CD14-positive monocyte (primary cell): Measurements from ENCODE around the gene KCNJ16. TPM values are rescaled to one million over a fixed set of nuclear protein-coding genes. Genes with fewer than 3 reads are reported as not detected.

Experiments used
- DNase-seq, 3 donors: peaks; one replicate each; pipeline ENCODE4 v3.0.0-alpha.2; 2011 to 2022
- H2AFZ ChIP-seq: 2 replicates; pipeline ENCODE4 v1.6.0; 2012; ENCODE audit warnings: mild to moderate bottlenecking, low read depth, low read length, inconsistent platforms; ENCODE audit not compliant: insufficient read depth, poor library complexity, severe bottlenecking
- H3K27ac ChIP-seq, 2 donors: 1 replicate in 1 of 2; 2 replicates in 1 of 2; pipeline ENCODE4 v1.5.1; 2012 to 2013; ENCODE audit warnings: low read length in 2 of 2, control low read depth in 1 of 2, inconsistent platforms in 1 of 2, low read depth in 1 of 2, mild to moderate bottlenecking in 1 of 2
- H3K27me3 ChIP-seq, 2 donors: one replicate each; pipeline versions ENCODE4 v1.6.0 to v1.6.1; 2011 to 2013; ENCODE audit warnings: low read length in 2 of 2; ENCODE audit not compliant: control insufficient read depth in 2 of 2, insufficient read depth in 2 of 2
- H3K36me3 ChIP-seq, 2 donors: replicated peaks in 1 of 2; 1 replicate in 1 of 2; 2 replicates in 1 of 2; pipeline versions ENCODE4 v1.5.1 to v1.6.1; 2012 to 2013; ENCODE audit warnings: low read length in 2 of 2, control low read depth in 1 of 2, inconsistent platforms in 1 of 2, mild to moderate bottlenecking in 1 of 2; ENCODE audit not compliant: insufficient read depth in 2 of 2, control insufficient read depth in 1 of 2
- H3K4me1 ChIP-seq, 2 donors: 1 replicate in 1 of 2; 2 replicates in 1 of 2; pipeline versions ENCODE4 v1.5.1 to v1.6.1; 2012 to 2013; ENCODE audit warnings: low read length in 2 of 2, control low read depth in 1 of 2, inconsistent platforms in 1 of 2, mild to moderate bottlenecking in 1 of 2, moderate library complexity in 1 of 2; ENCODE audit not compliant: insufficient read depth in 2 of 2, control insufficient read depth in 1 of 2
- H3K4me2 ChIP-seq: replicated peaks from 2 replicates; pipeline ENCODE3; 2012; ENCODE audit warnings: low read length, moderate library complexity, mild to moderate bottlenecking; ENCODE audit not compliant: poor library complexity, severe bottlenecking; ENCODE audit errors: extremely low read depth
- H3K4me3 ChIP-seq, 3 experiments: fragments of 200-600 bp in 1 of 3; sonication (generic) in 1 of 3; replicated peaks in 1 of 3; 1 replicate in 2 of 3; 2 replicates in 1 of 3; pipeline ENCODE4 v1.5.1; 2011 to 2013; ENCODE audit warnings: low read length in 3 of 3, mild to moderate bottlenecking in 3 of 3, control low read depth in 2 of 3, low read depth in 2 of 3, inconsistent platforms in 1 of 3, moderate library complexity in 1 of 3
- H3K79me2 ChIP-seq: 2 replicates; pipeline ENCODE4 v1.6.0; 2012; ENCODE audit warnings: mild to moderate bottlenecking, control low read depth, inconsistent platforms, low read length, moderate library complexity; ENCODE audit not compliant: insufficient read depth
- H3K9ac ChIP-seq: 2 replicates; pipeline ENCODE4 v1.6.0; 2017; ENCODE audit warnings: low read length, mild to moderate bottlenecking; ENCODE audit not compliant: insufficient read depth, poor library complexity, severe bottlenecking
- H3K9me3 ChIP-seq, 2 donors: replicated peaks in 1 of 2; 1 replicate in 1 of 2; 2 replicates in 1 of 2; pipeline versions ENCODE4 v1.5.1 to v1.6.1; 2012 to 2013; ENCODE audit warnings: low read length in 2 of 2, control low read depth in 1 of 2; ENCODE audit not compliant: control insufficient read depth in 1 of 2, insufficient read depth in 1 of 2
- H4K20me1 ChIP-seq: 2 replicates; pipeline ENCODE4 v1.6.0; 2012; ENCODE audit warnings: mild to moderate bottlenecking, low read length, control low read depth, moderate library complexity; ENCODE audit not compliant: insufficient read depth
- H3K27ac Mint-ChIP-seq, 7 donors: one replicate each; pipeline ENCODE4 v1.8.0; 2020; ENCODE audit warnings: mild to moderate bottlenecking in 7 of 7, mixed read lengths in 7 of 7, moderate library complexity in 6 of 7, inconsistent platforms in 2 of 7
- H3K27me3 Mint-ChIP-seq, 3 donors: one replicate each; pipeline ENCODE4 v1.8.0; 2021 to 2022; ENCODE audit warnings: low read depth in 3 of 3, mild to moderate bottlenecking in 3 of 3, mixed read lengths in 3 of 3, moderate library complexity in 3 of 3, inconsistent platforms in 1 of 3
- H3K36me3 Mint-ChIP-seq, 2 donors: one replicate each; pipeline ENCODE4 v1.8.0; 2020; ENCODE audit warnings: mixed read lengths in 2 of 2, inconsistent platforms in 1 of 2, mild to moderate bottlenecking in 1 of 2
- H3K4me1 Mint-ChIP-seq: one replicate; pipeline ENCODE4 v1.8.0; 2020; ENCODE audit warnings: mild to moderate bottlenecking, mixed read lengths
- H3K4me3 Mint-ChIP-seq, 2 donors: one replicate each; pipeline ENCODE4 v1.8.0; 2020; ENCODE audit warnings: mild to moderate bottlenecking in 2 of 2, mixed read lengths in 2 of 2, moderate library complexity in 1 of 2
- H3K9me3 Mint-ChIP-seq, 7 donors: one replicate each; pipeline ENCODE4 v1.8.0; 2020 to 2022; ENCODE audit warnings: mixed read lengths in 7 of 7, mild to moderate bottlenecking in 6 of 7, moderate library complexity in 6 of 7, inconsistent platforms in 2 of 7
- CTCF ChIP-seq: fragments of 200-600 bp; IDR thresholded peaks from one replicate; pipeline ENCODE4 v1.8.0; 2022; ENCODE audit warnings: antibody characterized with exemption, mild to moderate bottlenecking
- intact Hi-C, 2 donors: fragments of 100-400 bp; cut with micrococcal nuclease; formaldehyde crosslinking; loops; one replicate each; pipeline versions ENCODE4 v1.15.0 to v1.15.1; 2023
- polyA plus RNA-seq, 3 donors: library from polyadenylated mRNA; depleted of rRNA in 1 of 3; unstranded in 2 of 3; stranded (reverse) in 1 of 3; fragments of 300-500 nt in 2 of 3; fragments of >200 nt in 1 of 3; fragmentation: Illumina TruSeq in 2 of 3; gene quantifications; 1 replicate in 2 of 3; 2 replicates in 1 of 3; pipeline ENCODE4 v1.2.3, GENCODE V29; 2012 to 2021

The KCNJ16 gene
- polyA plus RNA-seq, 3 donors, result not detected

GRCh38 chr17:70031341-70031740, 43.7 kb upstream of the KCNJ16 start:
- no peak overlapping the region for H3K4me2 ChIP-seq
- intact Hi-C loops, result no loop called here
- H3K36me3 ChIP-seq, result no peaks in the 10 kb centered on the region
- no peaks in the 10 kb centered on the region for H3K27me3 ChIP-seq
- peaks cover 0 to 2% (median 0%) of the 10 kb centered on the region in 3 donors for H3K27me3 Mint-ChIP-seq
- H3K4me3 ChIP-seq, result no peak overlapping the region
- no peak for DNase-seq
- no peak overlapping the region for H2AFZ ChIP-seq
- no peaks in the 10 kb centered on the region for H3K36me3 Mint-ChIP-seq
- no peaks in the 10 kb centered on the region for H3K4me1 Mint-ChIP-seq
- H3K4me3 Mint-ChIP-seq, result no peak overlapping the region
- H3K79me2 ChIP-seq, result no peaks in the 10 kb centered on the region
- H3K9me3 ChIP-seq, result no peaks in the 10 kb centered on the region
- no peaks in the 10 kb centered on the region for H3K4me1 ChIP-seq
- no peak overlapping the region for H3K27ac ChIP-seq
- no peak for TF ChIP-seq CTCF
- no peak overlapping the region for H3K27ac Mint-ChIP-seq
- H3K9me3 Mint-ChIP-seq, result peaks cover 0 to 7% (median 4%) of the 10 kb centered on the region in 7 donors
- no peaks in the 10 kb centered on the region for H4K20me1 ChIP-seq
- H3K9ac ChIP-seq, result no peak overlapping the region

- Mint-ChIP-seq H3K9me3 (peaks cover 0 to 7% (median 4%) of the 10 kb centered on the region in 7 donors), H3K27me3 (peaks cover 0 to 2% (median 0%) of the 10 kb centered on the region in 3 donors), H3K4me3 (no peak overlapping the region), H3K36me3 (no peaks in the 10 kb centered on the region), H3K27ac (no peak overlapping the region), H3K4me1 (no peaks in the 10 kb centered on the region)
- no peak for TF ChIP-seq CTCF
- no peaks in the 10 kb centered on the region for H3K9me3 ChIP-seq
- H3K27me3 ChIP-seq, result no peaks in the 10 kb centered on the region
- intact Hi-C loops, result no loop called here
- H3K4me1 ChIP-seq, result no peaks in the 10 kb centered on the region
- no peaks in the 10 kb centered on the region for H3K36me3 ChIP-seq
- H3K4me2 ChIP-seq, result no peak overlapping the region
- H2AFZ ChIP-seq, result no peak overlapping the region
- DNase-seq, result no peak
- no peaks in the 10 kb centered on the region for H4K20me1 ChIP-seq
- no peaks in the 10 kb centered on the region for H3K79me2 ChIP-seq
- H3K9ac ChIP-seq, result no peak overlapping the region
- no peak overlapping the region for H3K4me3 ChIP-seq
- no peak overlapping the region for H3K27ac ChIP-seq
Observed at GRCh38 chr17:70033165-70033564, 41.9 kb upstream of the KCNJ16 start.
